ENCODE results near the gene NUP210L. TPM values are rescaled to one million over a fixed set of nuclear protein-coding genes. Genes with fewer than 3 reads are reported as not detected.

NUP210L gene
- total and polyA plus RNA-seq, 9 of the 15 experiments (the other 6 are each of a cell fraction or from before 2014, with no cell fraction given) = 0.01 to 0.04 TPM; not detected in 7

DNA sequence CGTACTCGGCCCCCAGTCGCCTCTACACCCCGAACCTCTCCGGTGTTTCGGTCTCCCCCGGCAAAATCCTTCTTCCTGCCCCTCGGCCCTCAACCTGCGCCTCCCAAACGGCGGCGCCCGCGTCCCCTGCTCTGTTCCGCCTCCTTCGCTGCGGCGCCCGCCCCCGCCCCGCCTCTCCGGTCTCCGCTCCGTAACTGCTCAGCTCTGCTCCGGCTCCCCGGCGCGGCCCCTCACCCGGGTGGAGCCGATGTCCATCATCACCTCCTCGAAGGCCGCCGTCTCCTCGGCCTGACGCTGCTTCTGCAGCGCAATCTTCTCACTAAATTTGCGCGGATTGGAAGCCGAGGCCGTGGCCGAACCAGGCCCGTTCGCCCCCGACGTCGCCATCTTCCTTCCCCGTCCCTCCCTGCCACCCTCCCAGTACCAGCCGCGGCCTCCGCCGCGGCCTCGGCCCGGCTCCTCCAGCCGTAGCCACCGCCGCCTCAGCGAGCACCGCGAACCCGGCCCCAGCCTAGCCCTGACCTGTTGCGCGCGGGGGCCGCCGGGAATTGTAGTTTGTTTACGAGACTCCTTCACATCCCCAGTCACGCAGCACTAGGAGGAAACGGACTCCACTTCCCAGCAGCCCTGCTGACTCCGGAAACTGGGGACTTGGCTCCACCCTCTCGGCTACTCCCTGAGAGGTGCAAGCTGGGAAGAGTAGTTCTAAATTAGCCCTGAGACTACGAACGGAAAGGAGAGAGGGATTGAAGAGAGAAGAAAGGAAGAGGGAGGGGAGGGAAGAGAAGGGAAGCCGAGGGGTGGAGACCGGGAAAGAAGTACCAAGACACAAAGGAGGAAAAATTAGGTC is 196.5 kb downstream of the NUP210L start, which contains the start of gene CRTC2 (continued):
- TF ChIP-seq CREB3L1 (IDR thresholded peaks at IDR 0.05; ENCODE audit: borderline replicate concordance, low read depth) (peak; percentile 95), ZNF592 (IDR thresholded peaks at IDR 0.05) (peak; percentile 93), TEAD1 (CRISPR knock-in tag; IDR thresholded peaks at IDR 0.05) (peak; percentile 46 to 89; a peak in 3 of 4 replicates), ZNF408 (CRISPR knock-in tag; IDR thresholded peaks at IDR 0.05; ENCODE audit: low read depth) (no peak), SFPQ (IDR thresholded peaks at IDR 0.05; ENCODE audit: low read depth, low read length) (no peak), SMARCE1 (IDR thresholded peaks at IDR 0.05) (0 out of 2 replicates have a peak, but pooled peaks have one; percentile 55), CBX5 (IDR thresholded peaks at IDR 0.05; ENCODE audit: borderline replicate concordance, low read depth) (no peak), ZNF785 (CRISPR knock-in tag; IDR thresholded peaks at IDR 0.05) (no peak), SREBF2 (CRISPR knock-in tag; IDR thresholded peaks at IDR 0.05) (no peak), EHMT2 (IDR thresholded peaks at IDR 0.05) (no peak), ZBTB9 (CRISPR knock-in tag; IDR thresholded peaks at IDR 0.05) (peak; percentile 82; the same call in 1 of the 2 replicates), JUN (IDR thresholded peaks at IDR 0.05; ENCODE audit: borderline replicate concordance, low read depth, low read length) (peak; percentile 54; the same call in 1 of the 2 replicates), JUN (CRISPR knock-in tag; IDR thresholded peaks at IDR 0.05; ENCODE audit: borderline replicate concordance) (no peak; the same call in 1 of the 2 replicates), MECOM (CRISPR knock-in tag; IDR thresholded peaks at IDR 0.05) (no peak), ZNF57 (CRISPR knock-in tag; IDR thresholded peaks at IDR 0.05) (no peak)
- TF ChIP-seq, protein P1, sequence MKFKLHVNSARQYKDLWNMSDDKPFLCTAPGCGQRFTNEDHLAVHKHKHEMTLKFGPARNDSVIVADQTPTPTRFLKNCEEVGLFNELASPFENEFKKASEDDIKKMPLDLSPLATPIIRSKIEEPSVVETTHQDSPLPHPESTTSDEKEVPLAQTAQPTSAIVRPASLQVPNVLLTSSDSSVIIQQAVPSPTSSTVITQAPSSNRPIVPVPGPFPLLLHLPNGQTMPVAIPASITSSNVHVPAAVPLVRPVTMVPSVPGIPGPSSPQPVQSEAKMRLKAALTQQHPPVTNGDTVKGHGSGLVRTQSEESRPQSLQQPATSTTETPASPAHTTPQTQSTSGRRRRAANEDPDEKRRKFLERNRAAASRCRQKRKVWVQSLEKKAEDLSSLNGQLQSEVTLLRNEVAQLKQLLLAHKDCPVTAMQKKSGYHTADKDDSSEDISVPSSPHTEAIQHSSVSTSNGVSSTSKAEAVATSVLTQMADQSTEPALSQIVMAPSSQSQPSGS (CRISPR knock-in tag; IDR thresholded peaks at IDR 0.05) = no peak

Data from K562 (cell line).